ENCODE results near the gene TRAPPC8.

- no peak for TF ChIP-seq POLR2AphosphoS5 (IDR thresholded peaks at IDR 0.05; ENCODE audit: low read length)
- TF ChIP-seq, protein P1, sequence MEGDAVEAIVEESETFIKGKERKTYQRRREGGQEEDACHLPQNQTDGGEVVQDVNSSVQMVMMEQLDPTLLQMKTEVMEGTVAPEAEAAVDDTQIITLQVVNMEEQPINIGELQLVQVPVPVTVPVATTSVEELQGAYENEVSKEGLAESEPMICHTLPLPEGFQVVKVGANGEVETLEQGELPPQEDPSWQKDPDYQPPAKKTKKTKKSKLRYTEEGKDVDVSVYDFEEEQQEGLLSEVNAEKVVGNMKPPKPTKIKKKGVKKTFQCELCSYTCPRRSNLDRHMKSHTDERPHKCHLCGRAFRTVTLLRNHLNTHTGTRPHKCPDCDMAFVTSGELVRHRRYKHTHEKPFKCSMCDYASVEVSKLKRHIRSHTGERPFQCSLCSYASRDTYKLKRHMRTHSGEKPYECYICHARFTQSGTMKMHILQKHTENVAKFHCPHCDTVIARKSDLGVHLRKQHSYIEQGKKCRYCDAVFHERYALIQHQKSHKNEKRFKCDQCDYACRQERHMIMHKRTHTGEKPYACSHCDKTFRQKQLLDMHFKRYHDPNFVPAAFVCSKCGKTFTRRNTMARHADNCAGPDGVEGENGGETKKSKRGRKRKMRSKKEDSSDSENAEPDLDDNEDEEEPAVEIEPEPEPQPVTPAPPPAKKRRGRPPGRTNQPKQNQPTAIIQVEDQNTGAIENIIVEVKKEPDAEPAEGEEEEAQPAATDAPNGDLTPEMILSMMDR (IDR thresholded peaks at IDR 0.05 in 2 of 3, conservative IDR thresholded peaks at IDR 0.05 in 1 of 3; ENCODE audit: control insufficient read depth in 2 of 3, extremely low read depth in 1 of 3, insufficient read depth in 1 of 3, low read depth in 3 of 3, low read length in 3 of 3), result no peak
- TF ChIP-seq E2F4 (IDR thresholded peaks at IDR 0.05; ENCODE audit: low read depth, low read length), result no peak
- no peak for TF ChIP-seq RCOR1 (conservative IDR thresholded peaks at IDR 0.05; ENCODE audit: low read depth, low read length)
- no peak for TF ChIP-seq CHD1 (IDR thresholded peaks at IDR 0.05; ENCODE audit: low read depth, low read length)
- no peak for TF ChIP-seq POU2F2 (IDR thresholded peaks at IDR 0.05; ENCODE audit: borderline replicate concordance, low read depth, low read length)
These were observed 1.7 kb downstream of the TRAPPC8 start for GRCh38 chr18:31941010-31941809.
